Motor neuron (in vitro differentiated cells): Measurements from ENCODE around the gene PCNT. TPM values are rescaled to one million over a fixed set of nuclear protein-coding genes. Genes with fewer than 3 reads are reported as not detected.
A peak's percentile ranks its signal among the peaks of the same experiment; 100 is the strongest.

Experiments used
- ATAC-seq, 8 experiments: fragments of 200-7000 bp; cut with Tn5 transposase; replicated peaks in 6 of 8; 2 replicates each; pipeline ENCODE4 v1.8.0; 2021; ENCODE audit warnings: mild to moderate bottlenecking in 8 of 8, moderate library complexity in 8 of 8
- H3K27ac ChIP-seq, 2 donors: fragments of 250-450 bp; sonication (Bioruptor Pico); 2 replicates each; pipeline ENCODE4 v1.9.0; 2021; ENCODE audit warnings: antibody characterized with exemption in 2 of 2, mild to moderate bottlenecking in 2 of 2, moderate library complexity in 1 of 2
- H3K4me1 ChIP-seq, 2 donors: fragments of 250-450 bp; sonication (Bioruptor Pico); replicated peaks in 1 of 2; 2 replicates each; pipeline ENCODE4 v1.6.1; 2021; ENCODE audit warnings: antibody characterized with exemption in 2 of 2, mild to moderate bottlenecking in 2 of 2, moderate library complexity in 1 of 2
- H3K4me3 ChIP-seq, 5 donors: fragments of 250-450 bp; sonication (Bioruptor Pico); 2 replicates each; pipeline ENCODE4 v1.9.0; 2021; ENCODE audit warnings: antibody characterized with exemption in 5 of 5, mild to moderate bottlenecking in 5 of 5, moderate library complexity in 4 of 5
- WGBS, 10 experiments: fragments of 450-650 bp; shearing (Covaris generic); methylation state at CpG; one replicate each; pipeline ENCODE4 v1.0.0; 2022; 5-methylcytosine and 5-hydroxymethylcytosine counted together
- in situ Hi-C, 9 experiments: fragments of 400-800 bp; cut with MboI; loops; one replicate each; pipeline ENCODE4 v1.15.0; 2021; ENCODE audit warnings: low sequenced_read_pairs in 9 of 9, low pct_unique_long_range_greater_than_20kb in 2 of 9; ENCODE audit not compliant: unreplicated experiment in 9 of 9
- total RNA-seq, 8 experiments: library from RNA; unstranded; fragments of 300-600 nt; gene quantifications; 2 replicates each; pipeline versions ENCODE4 v1.2.3 to v1.2.4, GENCODE V29; 2022

PCNT gene
- total RNA-seq, 8 experiments from 2014 or later, result 8.9 to 49.0 (median 14.3) TPM

DNA sequence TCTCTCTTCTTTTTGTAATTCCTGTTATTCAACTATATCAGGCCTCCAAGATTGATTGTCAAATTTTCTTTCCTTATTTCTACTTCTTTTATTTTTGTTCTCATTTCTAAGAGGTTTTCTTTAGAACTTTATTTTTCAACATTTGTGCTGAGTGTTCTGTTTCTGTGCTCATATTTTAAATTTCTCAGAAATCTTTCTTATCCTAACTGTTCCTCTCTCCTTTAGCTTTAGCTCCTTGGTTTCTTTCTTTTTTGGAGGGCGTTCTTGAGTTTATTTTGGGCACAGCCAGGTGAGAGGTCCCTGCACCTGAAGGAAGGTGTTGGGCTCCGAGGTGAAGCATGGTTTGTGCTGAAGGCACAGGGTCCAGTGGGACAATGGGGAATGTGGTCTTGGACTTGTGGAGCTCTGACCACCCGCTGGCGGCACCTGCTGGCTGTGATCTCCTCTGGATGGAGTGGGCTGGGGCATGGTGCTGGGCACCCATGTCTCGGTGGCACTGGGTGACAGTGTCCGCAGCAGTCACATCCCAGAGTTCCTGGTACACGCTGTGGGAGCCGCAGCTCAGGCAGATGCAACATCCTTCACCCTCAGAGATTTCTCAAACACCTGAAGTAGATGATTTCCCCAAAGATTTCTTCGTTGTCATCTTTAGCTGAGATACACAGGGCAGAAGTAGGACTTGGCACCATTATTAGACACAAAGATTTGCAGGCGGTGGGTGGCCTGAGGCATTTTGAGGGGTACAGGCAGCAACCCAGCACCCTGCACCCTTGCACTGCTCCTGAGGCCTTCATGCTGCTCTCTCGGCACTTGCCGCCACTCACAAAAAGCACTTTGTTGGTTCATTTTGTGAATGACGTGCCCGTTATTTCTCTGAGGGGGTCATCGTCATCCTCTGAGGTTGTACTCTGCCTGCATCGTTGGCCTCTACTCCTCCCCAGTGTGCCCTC is 96.6 kb downstream of the PCNT start:
- Histone ChIP-seq H3K27ac (peak overlapping the region in 1 of 2 donors; percentile 30), H3K4me3 (no peak overlapping the region), H3K4me1 (no peaks in the 10 kb centered on the region)
- peak in 1 of 8 experiments; percentile 16 for ATAC-seq
- WGBS, 10 experiments, result 67 to 97% (median 92%) methylated on average over 2 to 9 of the region's 16 CpGs; no CpG with 5 or more reads in 1 of the 10 experiments
- in situ Hi-C loops, result no loop called here

DNA sequence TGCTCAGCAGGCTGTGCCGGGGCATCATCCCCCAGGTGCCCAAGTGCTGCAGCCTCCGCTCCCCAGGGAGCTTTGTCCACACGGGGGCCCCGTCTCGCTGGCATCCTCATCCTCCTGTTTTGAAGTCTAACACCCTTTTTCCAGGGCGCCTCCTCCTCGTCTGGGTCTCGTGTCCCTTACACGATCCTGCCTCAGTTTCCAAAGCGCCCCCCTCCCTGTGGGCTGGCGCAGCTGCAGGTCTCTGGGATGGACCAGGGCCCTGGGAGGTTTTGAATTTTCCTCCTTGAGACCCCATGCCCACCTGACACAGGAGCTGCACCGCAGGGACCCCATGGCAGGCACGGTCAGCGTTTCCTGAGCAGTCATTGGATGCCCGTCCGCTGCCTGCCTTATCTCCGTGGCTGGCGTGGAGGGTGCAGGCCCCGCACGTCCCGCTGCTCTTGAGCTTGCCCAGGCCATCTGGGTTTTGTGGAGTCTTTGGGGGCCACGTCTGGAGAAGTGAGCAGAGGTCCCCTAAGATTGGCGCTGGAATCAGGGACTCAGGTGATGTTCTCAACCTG is 97.3 kb downstream of the PCNT start:
- no peak for ATAC-seq
- Histone ChIP-seq H3K4me1 (no peaks in the 10 kb centered on the region), H3K4me3 (no peak overlapping the region), H3K27ac (no peak overlapping the region)
- in situ Hi-C loops, result no loop called here
- WGBS, 10 experiments, result 60 to 100% (median 89%) methylated on average over 1 to 7 of the region's 23 CpGs; no CpG with 5 or more reads in 3 of the 10 experiments

DNA sequence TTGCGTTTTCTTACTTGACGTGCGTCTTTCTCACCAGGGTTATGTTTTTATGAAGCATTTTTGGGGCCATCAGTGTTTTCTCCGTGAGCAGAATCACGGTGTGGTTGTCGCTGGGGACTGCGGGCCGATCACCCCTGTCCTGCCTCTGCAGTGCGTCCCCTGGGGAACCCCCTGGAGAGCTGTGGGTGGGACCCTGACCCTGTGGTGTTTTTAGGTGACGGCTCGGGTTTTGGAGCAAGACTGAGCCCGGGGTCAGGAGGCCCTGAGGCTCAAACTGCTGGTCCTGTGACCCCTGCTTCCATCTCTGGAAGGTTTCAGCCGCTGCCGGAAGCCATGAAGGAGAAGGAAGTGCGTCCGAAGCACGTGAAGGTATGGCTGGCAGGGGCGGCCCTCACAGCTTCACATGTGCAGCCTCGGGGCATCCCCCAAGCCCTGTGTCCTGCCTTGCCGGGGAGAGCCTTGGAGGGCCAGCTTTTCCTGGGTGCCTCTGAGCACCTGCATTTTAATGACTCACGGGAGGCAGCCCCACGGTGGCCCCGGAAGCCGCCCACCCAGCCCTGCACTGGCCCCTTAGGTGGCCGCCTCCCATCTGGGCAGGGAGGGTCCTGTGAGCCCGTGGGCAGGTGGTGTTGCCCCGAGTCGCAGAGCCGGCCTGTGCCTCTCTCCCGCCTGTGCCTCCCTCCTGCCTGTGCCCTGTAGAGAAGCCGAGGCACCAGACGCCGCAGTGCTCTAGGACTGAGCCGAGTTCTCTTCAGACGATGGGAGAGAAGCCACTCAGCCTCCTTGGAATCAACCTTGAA is 98.0 kb downstream of the PCNT start:
- Histone ChIP-seq H3K4me3 (no peak overlapping the region), H3K27ac (no peak overlapping the region), H3K4me1 (no peaks in the 10 kb centered on the region)
- ATAC-seq, result no peak
- WGBS, 10 experiments, result 86 to 100% (median 100%) methylated on average over 1 to 8 of the region's 35 CpGs; no CpG with 5 or more reads in 3 of the 10 experiments
- in situ Hi-C loops, result no loop called here

DNA sequence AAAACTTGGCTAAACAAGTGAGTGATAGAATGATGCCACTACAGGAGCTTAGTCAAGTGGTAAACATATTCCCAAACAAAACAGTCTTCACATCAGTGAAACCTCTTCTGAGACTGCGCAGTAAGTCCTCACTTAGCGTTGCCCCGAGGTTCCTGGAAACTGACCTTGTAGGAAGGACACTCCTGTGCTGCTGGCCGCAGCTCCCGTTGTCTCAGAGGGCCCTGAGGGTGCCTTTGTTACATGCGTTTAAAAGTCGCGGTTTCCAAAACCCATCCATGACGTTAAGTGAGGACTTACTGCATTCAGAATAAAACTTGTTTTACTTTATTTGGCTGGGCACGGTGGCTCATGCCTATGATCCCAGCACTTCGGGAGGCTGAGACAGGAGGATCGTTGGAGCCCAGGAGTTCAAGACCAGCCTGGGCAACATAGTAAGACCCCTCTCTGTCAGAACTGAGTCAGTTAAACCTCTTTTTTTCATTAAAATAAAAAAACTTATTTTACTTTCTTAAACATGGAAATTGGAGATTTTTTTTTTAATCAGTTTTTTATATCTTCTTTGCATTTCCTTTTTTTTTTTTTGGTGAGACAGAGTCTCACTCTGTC is 98.8 kb downstream of the PCNT start:
- Histone ChIP-seq H3K4me3 (no peak overlapping the region), H3K4me1 (no peaks in the 10 kb centered on the region), H3K27ac (no peak overlapping the region)
- in situ Hi-C loops, result no loop called here
- 87 to 100% (median 97%) methylated on average over 2 to 12 of the region's 12 CpGs for WGBS, 10 experiments
- no peak for ATAC-seq

DNA sequence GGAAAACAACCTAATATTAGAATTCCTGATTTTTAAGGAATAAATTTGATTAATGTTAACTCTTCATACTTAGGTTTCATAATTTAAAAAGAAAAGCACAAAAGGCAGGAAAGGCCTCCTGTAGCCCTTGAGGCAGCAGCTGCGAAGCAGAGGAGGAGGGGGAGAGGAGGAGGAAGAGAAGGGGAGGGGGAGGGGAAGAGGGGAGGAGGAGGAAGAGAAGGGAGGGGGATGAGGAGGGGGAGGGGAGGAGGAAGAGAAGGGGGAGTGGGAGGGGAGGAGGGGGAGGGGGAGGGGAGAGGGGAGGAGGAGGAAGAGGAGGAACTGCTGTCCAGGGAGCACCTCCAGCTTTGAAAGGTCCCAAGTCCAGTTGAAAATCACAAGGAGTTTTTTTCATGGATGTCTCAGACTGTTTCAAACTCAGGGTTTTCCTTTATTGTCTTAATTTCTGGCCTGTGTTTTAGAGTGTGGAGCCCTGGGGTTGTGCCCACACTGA is 99.6 kb downstream of the PCNT start:
- ATAC-seq, result no peak
- no peak overlapping the region for H3K4me3 ChIP-seq
- no peaks in the 10 kb centered on the region for H3K4me1 ChIP-seq
- in situ Hi-C loops, result no loop called here
- no peak overlapping the region for H3K27ac ChIP-seq
- no CpG with 5 or more reads among the region's 1 CpG for WGBS, 10 experiments

DNA sequence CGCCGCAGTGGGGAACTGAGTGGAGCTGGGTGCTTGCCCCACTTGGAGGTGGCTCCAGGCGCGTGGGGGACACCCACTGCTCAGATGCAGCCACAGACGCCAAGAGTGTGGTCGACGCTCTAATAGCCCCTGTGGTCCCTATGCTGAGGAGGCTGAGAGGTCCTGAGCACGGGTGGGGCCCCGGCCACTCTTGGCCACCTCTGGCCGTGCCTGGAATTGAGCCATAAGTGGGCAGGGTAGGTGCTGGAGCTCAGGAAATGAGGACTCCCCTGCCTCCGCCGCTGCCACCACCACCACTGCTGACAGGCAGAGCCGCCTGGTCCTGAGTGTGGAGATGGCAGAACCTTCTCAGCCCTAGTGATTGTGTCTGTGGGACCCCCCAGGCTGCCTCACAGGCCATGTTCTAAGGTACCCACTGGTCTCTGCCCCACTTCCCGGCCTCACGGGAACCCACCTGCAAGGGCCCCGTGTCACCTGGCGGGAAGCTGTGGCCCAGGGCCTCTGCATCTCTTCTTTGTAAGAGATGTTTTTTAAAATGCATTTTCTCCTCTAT is 100.2 kb downstream of the PCNT start:
- Histone ChIP-seq H3K4me3 (no peak overlapping the region), H3K27ac (no peak overlapping the region), H3K4me1 (no peaks in the 10 kb centered on the region)
- peak in 3 of 8 experiments; percentile 10 to 28 (median 18) for ATAC-seq
- 73 to 100% (median 90%) methylated on average over 1 to 6 of the region's 17 CpGs; no CpG with 5 or more reads in 6 of the 10 experiments for WGBS, 10 experiments
- in situ Hi-C loops, result no loop called here

DNA sequence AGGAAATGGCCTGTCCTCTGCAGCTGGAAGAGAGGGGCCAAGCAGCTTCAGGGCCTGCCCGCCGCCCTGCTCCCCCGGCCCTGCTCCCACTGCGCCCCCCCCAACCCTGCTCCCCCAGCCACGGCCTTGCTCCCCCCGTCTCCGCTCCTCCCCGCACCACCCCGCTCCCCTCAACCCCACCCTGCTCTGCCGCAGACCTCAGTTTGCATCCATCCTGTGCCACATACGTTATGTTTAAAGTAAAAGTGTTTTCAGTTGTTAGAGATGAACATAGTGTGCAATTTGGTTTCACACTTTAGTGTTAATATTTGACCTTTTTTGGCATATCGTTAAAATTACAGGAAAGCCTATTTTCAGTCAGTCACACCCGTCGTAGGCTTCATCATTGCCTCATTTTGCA is 100.7 kb downstream of the PCNT start:
- Histone ChIP-seq H3K4me3 (no peak overlapping the region), H3K27ac (no peak overlapping the region), H3K4me1 (no peaks in the 10 kb centered on the region)
- in situ Hi-C loops, result no loop called here
- 70 to 100% (median 87%) methylated on average over 2 to 3 of the region's 14 CpGs; no CpG with 5 or more reads in 6 of the 10 experiments for WGBS, 10 experiments
- ATAC-seq, result no peak

DNA sequence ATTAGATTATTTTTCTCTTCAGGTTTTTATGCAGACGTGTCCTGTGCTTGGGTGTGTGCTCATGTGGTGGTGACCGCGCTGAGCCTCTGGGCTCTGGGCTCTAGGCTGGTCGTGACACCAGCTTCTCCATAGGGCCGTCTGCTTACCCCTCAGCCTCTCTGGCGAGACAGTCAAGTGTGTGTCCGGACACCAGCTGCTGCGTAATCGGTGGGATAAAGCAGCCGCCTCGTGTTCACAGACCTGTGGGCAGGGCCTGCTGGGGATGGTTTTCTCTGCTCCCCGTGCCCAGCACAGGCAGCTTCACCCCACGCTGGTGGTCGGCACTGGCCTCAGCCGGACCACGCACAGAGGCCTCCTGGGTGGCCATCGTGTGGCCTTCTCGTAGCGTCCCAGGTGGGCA is 101.1 kb downstream of the PCNT start:
- H3K4me1 ChIP-seq, result no peaks in the 10 kb centered on the region
- no peak overlapping the region for H3K4me3 ChIP-seq
- 60 to 94% (median 90%) methylated on average over 1 to 7 of the region's 19 CpGs; no CpG with 5 or more reads in 3 of the 10 experiments for WGBS, 10 experiments
- ATAC-seq, result peak in 2 of 8 experiments; percentile 24 to 25
- peak overlapping the region in 1 of 2 donors; percentile 33 for H3K27ac ChIP-seq
- in situ Hi-C loops, result no loop called here

DNA sequence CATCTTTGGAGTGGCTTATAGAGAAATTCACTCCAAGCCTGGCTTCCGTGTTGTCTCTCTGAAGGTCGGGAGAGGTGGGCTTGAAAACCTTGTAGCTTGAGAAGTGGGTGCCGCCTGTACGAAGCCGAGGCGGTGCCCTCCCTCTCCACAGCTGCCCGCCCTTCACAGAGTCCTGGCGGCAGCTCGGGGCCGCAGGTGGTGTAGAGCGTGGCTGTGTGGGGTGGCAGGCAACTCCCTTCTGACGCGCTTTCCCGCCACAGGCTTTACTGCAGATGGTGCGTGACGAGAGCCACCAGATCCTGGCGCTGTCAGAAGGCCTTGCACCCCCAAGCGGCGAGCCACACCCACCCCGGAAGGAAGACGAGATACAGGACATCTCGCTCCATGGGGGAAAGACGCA is 101.6 kb downstream of the PCNT start:
- ATAC-seq, result peak in 2 of 8 experiments; percentile 16 to 38
- no peak overlapping the region for H3K27ac ChIP-seq
- in situ Hi-C loops, result no loop called here
- no peaks in the 10 kb centered on the region for H3K4me1 ChIP-seq
- 94% methylated on average over 12 of the region's 23 CpGs; no CpG with 5 or more reads in 9 of the 10 experiments for WGBS, 10 experiments
- H3K4me3 ChIP-seq, result no peak overlapping the region

DNA sequence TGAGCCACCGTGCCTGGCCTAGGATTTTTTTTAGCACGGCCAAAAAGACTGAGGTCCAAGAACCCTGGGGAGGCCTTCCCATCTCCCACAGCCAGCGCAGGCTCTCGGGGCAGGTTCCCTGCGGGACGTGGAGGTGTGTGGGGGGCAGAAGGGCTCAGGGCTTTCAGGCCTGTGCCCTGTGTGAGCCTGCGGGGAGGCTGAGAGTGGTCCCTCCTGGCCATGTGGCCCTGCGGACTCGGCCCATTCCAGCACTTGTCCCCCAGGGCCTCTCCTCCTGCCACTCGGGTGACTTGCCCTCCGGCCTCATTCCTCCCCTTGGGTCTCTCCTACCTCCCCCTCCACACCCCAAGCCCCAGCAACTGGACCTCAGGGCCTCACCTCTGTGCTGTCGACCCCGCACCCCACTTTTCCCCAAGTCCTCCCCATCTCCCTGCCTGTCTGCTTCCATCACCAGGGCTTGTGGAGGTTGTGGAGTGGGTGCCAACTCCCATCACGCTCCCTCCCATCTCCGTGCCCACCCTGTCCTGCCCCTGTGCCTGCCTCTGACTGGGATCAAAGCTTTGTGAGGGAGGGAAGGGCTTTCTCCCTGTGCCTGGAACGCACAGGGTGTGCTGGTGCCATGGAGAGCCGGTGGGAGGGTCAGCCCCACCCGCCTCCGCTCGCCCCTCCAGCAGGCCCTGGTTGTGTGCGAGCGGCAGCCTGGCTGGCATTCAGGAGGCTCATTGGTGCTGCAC is 102.5 kb downstream of the PCNT start:
- in situ Hi-C loops, result no loop called here
- no peak for ATAC-seq
- no peak overlapping the region for H3K27ac ChIP-seq
- H3K4me3 ChIP-seq, result no peak overlapping the region
- 71 to 89% (median 89%) methylated on average over 1 to 7 of the region's 22 CpGs; no CpG with 5 or more reads in 7 of the 10 experiments for WGBS, 10 experiments
- no peaks in the 10 kb centered on the region for H3K4me1 ChIP-seq

DNA sequence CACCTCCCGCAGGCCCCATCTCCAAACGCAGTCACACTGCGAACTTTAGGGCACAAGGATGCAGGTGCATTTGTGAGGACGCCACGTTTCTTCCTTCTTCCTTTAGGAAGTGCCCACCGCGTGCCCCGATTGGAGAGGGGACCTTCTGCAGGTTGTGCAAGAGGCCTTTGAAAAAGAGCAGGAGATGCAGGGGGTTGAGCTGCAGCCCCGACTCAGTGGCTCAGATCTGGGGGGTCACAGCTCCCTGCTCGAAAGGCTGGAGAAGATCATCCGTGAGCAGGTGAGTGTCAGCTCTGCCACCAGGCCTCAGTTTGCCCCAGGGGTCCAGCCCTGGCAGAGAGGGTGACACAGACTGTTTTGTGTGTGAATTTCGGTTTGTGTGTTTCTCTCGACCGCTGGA is 103.6 kb downstream of the PCNT start:
- no peaks in the 10 kb centered on the region for H3K4me1 ChIP-seq
- in situ Hi-C loops, result no loop called here
- H3K4me3 ChIP-seq, result no peak overlapping the region
- no peak for ATAC-seq
- 73 to 95% (median 79%) methylated on average over 3 to 8 of the region's 14 CpGs; no CpG with 5 or more reads in 4 of the 10 experiments for WGBS, 10 experiments
- H3K27ac ChIP-seq, result no peak overlapping the region

DNA sequence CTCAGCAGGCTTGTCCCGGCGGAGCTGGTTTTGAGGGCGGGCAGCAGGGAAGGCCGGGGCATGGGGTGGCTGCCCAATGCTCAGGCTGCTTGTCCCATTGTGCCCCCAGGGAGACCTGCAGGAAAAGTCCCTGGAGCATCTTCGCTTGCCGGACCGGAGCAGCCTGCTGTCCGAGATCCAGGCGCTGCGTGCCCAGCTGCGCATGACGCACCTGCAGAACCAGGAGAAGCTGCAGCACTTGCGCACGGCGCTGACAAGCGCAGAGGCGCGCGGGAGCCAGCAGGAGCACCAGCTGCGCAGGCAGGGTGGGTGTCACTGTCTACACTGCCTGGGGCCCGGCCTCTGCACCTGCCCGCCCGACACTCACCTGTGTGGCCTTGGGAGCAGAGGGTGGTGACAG is 104.3 kb downstream of the PCNT start:
- Histone ChIP-seq H3K4me3 (no peak overlapping the region), H3K4me1 (no peaks in the 10 kb centered on the region), H3K27ac (no peak overlapping the region)
- in situ Hi-C loops, result no loop called here
- ATAC-seq, result no peak
- WGBS, 10 experiments, result 100% methylated on average over 2 of the region's 23 CpGs; no CpG with 5 or more reads in 9 of the 10 experiments
